K562 (cell line): ENCODE measurements around the gene ITPR1. TPM values are rescaled to one million over a fixed set of nuclear protein-coding genes. Genes with fewer than 3 reads are reported as not detected.

Experiments
- CREM ChIP-seq: IDR thresholded peaks from 2 replicates; pipeline ENCODE4 v1.6.1; 2014; ENCODE audit warnings: antibody characterized with exemption, low read depth
- ETS2 ChIP-seq: IDR thresholded peaks from 2 replicates; pipeline ENCODE4 v1.6.1; 2016; ENCODE audit warnings: borderline replicate concordance, missing genetic modification characterization, mild to moderate bottlenecking, moderate library complexity, missing compliant biosample characterization; ENCODE audit not compliant: poor library complexity, severe bottlenecking
- ETV6 ChIP-seq, 3 experiments: fragments of 150-350 bp in 1 of 3; sonication (generic) in 1 of 3; formaldehyde crosslinking in 1 of 3; IDR thresholded peaks; 2 replicates each; pipeline versions ENCODE4 v1.6.1 to v1.8.0; 2014 to 2022; ENCODE audit warnings: borderline replicate concordance in 2 of 3, low read depth in 2 of 3, antibody characterized with exemption in 1 of 3, low read length in 1 of 3, mild to moderate bottlenecking in 1 of 3, missing genetic modification reagents in 1 of 3
- GTF3C2 ChIP-seq: IDR thresholded peaks from 3 replicates; pipeline ENCODE4 v1.6.1; 2011; ENCODE audit warnings: borderline replicate concordance, mild to moderate bottlenecking, moderate library complexity; ENCODE audit not compliant: insufficient read length; ENCODE audit errors: extremely low read depth
- HINFP ChIP-seq: fragments of 450-650 bp; conservative IDR thresholded peaks from 2 replicates; pipeline ENCODE4 v1.6.1; 2016; ENCODE audit warnings: missing genetic modification characterization, low read depth, mild to moderate bottlenecking, control low read depth, missing compliant biosample characterization
- JUND ChIP-seq, 2 experiments: IDR thresholded peaks; 2 replicates in 1 of 2; 3 replicates in 1 of 2; pipeline ENCODE4 v1.6.1; 2011; ENCODE audit warnings: borderline replicate concordance in 2 of 2, low read depth in 2 of 2, low read length in 2 of 2, improper control_type of control experiment in 1 of 2, missing biosample characterization in 1 of 2, missing genetic modification characterization in 1 of 2, missing genetic modification reagents in 1 of 2
- POLR2AphosphoS5 ChIP-seq: IDR thresholded peaks from 2 replicates; pipeline ENCODE4 v1.6.1; 2011; ENCODE audit warnings: mild to moderate bottlenecking, low read depth, low read length, moderate library complexity; ENCODE audit not compliant: control insufficient read depth, insufficient read depth
- POLR2H ChIP-seq: IDR thresholded peaks from 2 replicates; pipeline ENCODE4 v1.6.1; 2016; ENCODE audit warnings: missing genetic modification characterization, low read depth, mild to moderate bottlenecking, control low read depth, missing compliant biosample characterization, moderate library complexity
- TAF7 ChIP-seq: fragments of 450-650 bp; IDR thresholded peaks from 2 replicates; pipeline ENCODE4 v1.6.1; 2016; ENCODE audit warnings: missing genetic modification characterization, missing compliant biosample characterization
- TCF3 ChIP-seq: sonication (generic); formaldehyde crosslinking; IDR thresholded peaks from 2 replicates; pipeline ENCODE4 v1.4.0; 2020; ENCODE audit warnings: mild to moderate bottlenecking, missing genetic modification reagents
- ZBTB1 ChIP-seq: sonication (generic); formaldehyde crosslinking; IDR thresholded peaks from 2 replicates; pipeline ENCODE4 v1.8.1; 2023; ENCODE audit warnings: missing genetic modification reagents, low read depth, mild to moderate bottlenecking, borderline replicate concordance
- ZNF140 ChIP-seq: fragments of 250-450 bp; sonication (Bioruptor Pico); IDR thresholded peaks from 2 replicates; pipeline ENCODE4 v1.8.0; 2021; ENCODE audit warnings: moderate library complexity, mild to moderate bottlenecking, inconsistent platforms
- polyA plus RNA-seq, 8 experiments: library from polyadenylated mRNA; depleted of rRNA in 4 of 8; stranded (reverse) in 5 of 8; unstranded in 3 of 8; fragments of >200 nt; fragmentation: Nextera tagmentation in 2 of 8; fragmentation: Illumina TruSeq in 1 of 8; extraction: Ambion mirVana in 2 of 8; extraction: Trizol in 1 of 8; gene quantifications; 2 replicates each; pipeline versions ENCODE4 v1.2.1 to v1.2.3, GENCODE V29; 2011 to 2014; ENCODE audit warnings: inconsistent platforms in 1 of 8, missing spikeins in 1 of 8
- total RNA-seq, 7 experiments: library from RNA; depleted of rRNA in 6 of 7; stranded (reverse); fragments of >200 nt in 6 of 7; fragmentation: Illumina TruSeq in 2 of 7; extraction: Trizol in 2 of 7; gene quantifications; 2 replicates each; pipeline versions ENCODE4 v1.2.1 to v1.2.3, GENCODE V29; 2011 to 2021; ENCODE audit warnings: low replicate concordance in 1 of 7
- TF ChIP-seq, protein P1 (sequence below): sonication (generic); formaldehyde crosslinking; IDR thresholded peaks from 2 replicates; pipeline ENCODE4 v1.8.0; 2022; ENCODE audit warnings: mild to moderate bottlenecking, missing genetic modification reagents
- TF ChIP-seq, protein P2 (sequence below): fragments of 450-650 bp; IDR thresholded peaks from 2 replicates; pipeline ENCODE4 v1.6.1; 2018; ENCODE audit warnings: mild to moderate bottlenecking, low read depth; ENCODE audit not compliant: partially characterized antibody

Gene ITPR1
- total and polyA plus RNA-seq, 9 of the 15 experiments (the other 6 are each of a cell fraction or from before 2014, with no cell fraction given), result 22.4 to 40.0 (median 27.4) TPM

GRCh38 chr3:4814305-4814903, 321.3 kb downstream of the ITPR1 start (continued):
- TF ChIP-seq GTF3C2 (no peak), ZBTB1 (CRISPR knock-in tag) (peak; percentile 44; the same call in 1 of the 2 replicates), TCF3 (CRISPR knock-in tag) (peak; percentile 51), JUND (IDR thresholded peaks at IDR 0.05; ENCODE audit: borderline replicate concordance, low read depth, low read length) (peak; percentile 96), JUND (tag; IDR thresholded peaks at IDR 0.05; ENCODE audit: borderline replicate concordance, low read depth, low read length) (peak; percentile 93; the same call in 2 of the 3 replicates), CREM (peak; percentile 83), ZNF140 (CRISPR knock-in tag) (no peak), ETS2 (tag) (no peak), HINFP (tag) (no peak), ETV6 (IDR thresholded peaks at IDR 0.05; ENCODE audit: borderline replicate concordance in 1 of 2, low read depth in 2 of 2, low read length in 1 of 2) (peak; percentile 29 to 83; a peak in 3 of 4 replicates), ETV6 (CRISPR knock-in tag; IDR thresholded peaks at IDR 0.05; ENCODE audit: borderline replicate concordance) (no peak), POLR2H (tag) (peak; percentile 66; the same call in 1 of the 2 replicates), TAF7 (no peak), POLR2AphosphoS5 (peak; percentile 80; the same call in 1 of the 2 replicates)
- TF ChIP-seq, protein P1, sequence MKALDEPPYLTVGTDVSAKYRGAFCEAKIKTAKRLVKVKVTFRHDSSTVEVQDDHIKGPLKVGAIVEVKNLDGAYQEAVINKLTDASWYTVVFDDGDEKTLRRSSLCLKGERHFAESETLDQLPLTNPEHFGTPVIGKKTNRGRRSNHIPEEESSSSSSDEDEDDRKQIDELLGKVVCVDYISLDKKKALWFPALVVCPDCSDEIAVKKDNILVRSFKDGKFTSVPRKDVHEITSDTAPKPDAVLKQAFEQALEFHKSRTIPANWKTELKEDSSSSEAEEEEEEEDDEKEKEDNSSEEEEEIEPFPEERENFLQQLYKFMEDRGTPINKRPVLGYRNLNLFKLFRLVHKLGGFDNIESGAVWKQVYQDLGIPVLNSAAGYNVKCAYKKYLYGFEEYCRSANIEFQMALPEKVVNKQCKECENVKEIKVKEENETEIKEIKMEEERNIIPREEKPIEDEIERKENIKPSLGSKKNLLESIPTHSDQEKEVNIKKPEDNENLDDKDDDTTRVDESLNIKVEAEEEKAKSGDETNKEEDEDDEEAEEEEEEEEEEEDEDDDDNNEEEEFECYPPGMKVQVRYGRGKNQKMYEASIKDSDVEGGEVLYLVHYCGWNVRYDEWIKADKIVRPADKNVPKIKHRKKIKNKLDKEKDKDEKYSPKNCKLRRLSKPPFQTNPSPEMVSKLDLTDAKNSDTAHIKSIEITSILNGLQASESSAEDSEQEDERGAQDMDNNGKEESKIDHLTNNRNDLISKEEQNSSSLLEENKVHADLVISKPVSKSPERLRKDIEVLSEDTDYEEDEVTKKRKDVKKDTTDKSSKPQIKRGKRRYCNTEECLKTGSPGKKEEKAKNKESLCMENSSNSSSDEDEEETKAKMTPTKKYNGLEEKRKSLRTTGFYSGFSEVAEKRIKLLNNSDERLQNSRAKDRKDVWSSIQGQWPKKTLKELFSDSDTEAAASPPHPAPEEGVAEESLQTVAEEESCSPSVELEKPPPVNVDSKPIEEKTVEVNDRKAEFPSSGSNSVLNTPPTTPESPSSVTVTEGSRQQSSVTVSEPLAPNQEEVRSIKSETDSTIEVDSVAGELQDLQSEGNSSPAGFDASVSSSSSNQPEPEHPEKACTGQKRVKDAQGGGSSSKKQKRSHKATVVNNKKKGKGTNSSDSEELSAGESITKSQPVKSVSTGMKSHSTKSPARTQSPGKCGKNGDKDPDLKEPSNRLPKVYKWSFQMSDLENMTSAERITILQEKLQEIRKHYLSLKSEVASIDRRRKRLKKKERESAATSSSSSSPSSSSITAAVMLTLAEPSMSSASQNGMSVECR (CRISPR knock-in tag), result peak; percentile 68; the same call in 1 of the 2 replicates
- TF ChIP-seq, protein P2, sequence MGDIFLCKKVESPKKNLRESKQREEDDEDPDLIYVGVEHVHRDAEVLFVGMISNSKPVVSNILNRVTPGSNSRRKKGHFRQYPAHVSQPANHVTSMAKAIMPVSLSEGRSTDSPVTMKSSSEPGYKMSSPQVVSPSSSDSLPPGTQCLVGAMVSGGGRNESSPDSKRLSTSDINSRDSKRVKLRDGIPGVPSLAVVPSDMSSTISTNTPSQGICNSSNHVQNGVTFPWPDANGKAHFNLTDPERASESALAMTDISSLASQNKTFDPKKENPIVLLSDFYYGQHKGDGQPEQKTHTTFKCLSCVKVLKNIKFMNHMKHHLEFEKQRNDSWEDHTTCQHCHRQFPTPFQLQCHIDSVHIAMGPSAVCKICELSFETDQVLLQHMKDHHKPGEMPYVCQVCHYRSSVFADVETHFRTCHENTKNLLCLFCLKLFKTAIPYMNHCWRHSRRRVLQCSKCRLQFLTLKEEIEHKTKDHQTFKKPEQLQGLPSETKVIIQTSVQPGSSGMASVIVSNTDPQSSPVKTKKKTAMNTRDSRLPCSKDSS, result no peak
